SK-N-MC (cell line): ENCODE measurements around the gene FAM184A.

Experiments
- EZH2 ChIP-seq: fragments of 200-600 bp; sonication (generic); IDR thresholded peaks from one replicate; pipeline ENCODE4 v1.6.1; 2017; ENCODE audit warnings: antibody characterized with exemption
- FOXP2 ChIP-seq: optimal IDR thresholded peaks from 2 replicates; pipeline ENCODE3; 2011; ENCODE audit warnings: mild to moderate bottlenecking, moderate library complexity; ENCODE audit not compliant: insufficient read depth; ENCODE audit errors: extremely low read length, control extremely low read depth
- POLR2AphosphoS5 ChIP-seq: IDR thresholded peaks from 2 replicates; pipeline ENCODE4 v1.6.1; 2012; ENCODE audit warnings: mild to moderate bottlenecking, low read depth, low read length, borderline replicate concordance

DNA sequence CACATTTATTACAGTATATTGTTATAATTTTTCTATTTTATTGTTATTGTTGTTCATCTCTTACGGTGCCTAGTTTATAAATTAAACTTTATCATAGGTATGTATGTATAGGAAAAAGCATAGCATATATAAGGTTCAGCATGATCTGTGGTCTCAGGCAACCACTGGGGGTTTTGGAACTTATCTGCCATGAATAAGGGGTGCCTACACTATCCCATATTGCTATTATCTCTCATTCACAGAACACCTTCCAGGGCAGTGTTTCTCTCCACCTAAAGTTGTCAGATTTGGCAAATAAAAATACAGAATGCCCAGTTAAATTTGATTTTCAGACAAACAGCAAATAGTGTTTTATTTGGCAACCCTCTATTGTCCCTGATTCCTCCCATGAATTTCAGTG lies 35.5 kb upstream of the FAM184A start:
- TF ChIP-seq EZH2 (no peak), POLR2AphosphoS5 (no peak), FOXP2 (no peak)
